GM21619 (cell line): Measurements from ENCODE around the gene LCOR.
"Not testable (repeated sequence)": the region's sequence is repeated elsewhere in the genome, so short reads cannot be mapped to it uniquely, and the experiment has no call there.

Experiments used
- ATAC-seq: cut with Tn5 transposase; IDR thresholded peaks from one replicate; pipeline ENCODE4 v1.9.1; 2021; ENCODE audit not compliant: unreplicated experiment

LCOR gene

GRCh38 chr10:96838529-96838928 lies 6.4 kb downstream of the LCOR start:
- ATAC-seq, result no peak

GRCh38 chr10:96840841-96841518 lies 8.9 kb downstream of the LCOR start:
- no peak for ATAC-seq

- ATAC-seq, result no peak
Measured at GRCh38 chr10:96842896-96843723, 11.0 kb downstream of the LCOR start.

- no peak for ATAC-seq
Measured at GRCh38 chr10:96843823-96844222, 11.7 kb downstream of the LCOR start.

GRCh38 chr10:96846395-96846794 lies 14.3 kb downstream of the LCOR start:
- no peak for ATAC-seq

- no peak for ATAC-seq
Measured at GRCh38 chr10:96846926-96847325, 14.8 kb downstream of the LCOR start.

GRCh38 chr10:96847356-96847755 lies 15.3 kb downstream of the LCOR start:
- ATAC-seq, result not testable (repeated sequence)

GRCh38 chr10:96850113-96850512 lies 18.0 kb downstream of the LCOR start:
- no peak for ATAC-seq

- ATAC-seq, result no peak
Measured at GRCh38 chr10:96850825-96851224, 18.7 kb downstream of the LCOR start.

GRCh38 chr10:96851281-96851680 lies 19.2 kb downstream of the LCOR start:
- no peak for ATAC-seq

GRCh38 chr10:96856317-96856716 lies 24.2 kb downstream of the LCOR start:
- no peak for ATAC-seq

GRCh38 chr10:96857301-96858012 lies 25.4 kb downstream of the LCOR start:
- ATAC-seq, result no peak

- ATAC-seq, result no peak
Measured at GRCh38 chr10:96858038-96858705, 26.1 kb downstream of the LCOR start.

- no peak for ATAC-seq
Measured at GRCh38 chr10:96858706-96859050, 26.6 kb downstream of the LCOR start.

GRCh38 chr10:96860631-96861277 lies 28.7 kb downstream of the LCOR start:
- ATAC-seq, result no peak

GRCh38 chr10:96863922-96864543 lies 31.9 kb downstream of the LCOR start:
- peak; percentile 64 for ATAC-seq

GRCh38 chr10:96873086-96873485 lies 41.0 kb downstream of the LCOR start:
- no peak for ATAC-seq

GRCh38 chr10:96873756-96874467 lies 41.8 kb downstream of the LCOR start:
- no peak for ATAC-seq

GRCh38 chr10:96878057-96878456 lies 46.0 kb downstream of the LCOR start:
- no peak for ATAC-seq

- ATAC-seq, result no peak
Measured at GRCh38 chr10:96880575-96880974, 48.5 kb downstream of the LCOR start.
